AG04449 (cell line): ENCODE measurements around the gene MSH6.

Source experiments
- CTCF ChIA-PET: fragments of 350-600 bp; formaldehyde crosslinking; extraction: SDS; loops from one replicate; lab custom pipeline; 2021; ENCODE audit warnings: antibody characterized with exemption; lab: Yijun Ruan, JAX
- POLR2A ChIA-PET: fragments of 400-600, 350-600 bp; formaldehyde crosslinking; extraction: SDS; loops from one replicate; lab custom pipeline; 2020; ENCODE audit warnings: antibody characterized with exemption, inconsistent platforms; lab: Yijun Ruan, JAX
- DNase-seq: peaks from one replicate; pipeline ENCODE4 v3.0.0-alpha.2; 2010; ENCODE audit warnings: low read depth, low spot score
- H3K4me3 ChIP-seq: 2 replicates; pipeline ENCODE4 v1.5.1; 2011; ENCODE audit warnings: low read depth, mild to moderate bottlenecking, control low read depth, low read length
- CTCF ChIP-seq: IDR thresholded peaks from one replicate; pipeline ENCODE4 v1.5.1; 2011; ENCODE audit warnings: mild to moderate bottlenecking, moderate library complexity, low read length, control low read depth, inconsistent platforms; ENCODE audit not compliant: insufficient read depth; ENCODE audit errors: missing control alignments

MSH6 gene

GRCh38 chr2:47767497-47767844 lies 15.5 kb upstream of the MSH6 start:
- POLR2A ChIA-PET, result no interaction called here
- no peak for DNase-seq
- no peak overlapping the region; the same call in 1 of the 2 replicates for H3K4me3 ChIP-seq
- no peak for TF ChIP-seq CTCF
- CTCF ChIA-PET, result interaction anchor here (0.6 to 9.2 kb wide), 56 partner anchors 10 to 545 kb away, joined by 3 to 276 read pairs (median 4); partner anchors contain the start of genes MSH2 and MSH6

- ChIA-PET CTCF (interaction anchor here (0.6 to 9.2 kb wide), 58 partner anchors 9 to 544 kb away, joined by 3 to 276 read pairs (median 4); partner anchors contain the start of genes MSH2 and MSH6), POLR2A (no interaction called here)
- TF ChIP-seq CTCF, result peak; percentile 99
- H3K4me3 ChIP-seq, result no peak overlapping the region; the same call in 1 of the 2 replicates
- no peak for DNase-seq
Measured at GRCh38 chr2:47767880-47768609, 14.9 kb upstream of the MSH6 start.

GRCh38 chr2:47769318-47769717 lies 13.6 kb upstream of the MSH6 start:
- no peak for DNase-seq
- no peak overlapping the region for H3K4me3 ChIP-seq
- no peak for TF ChIP-seq CTCF
- ChIA-PET POLR2A (no interaction called here), CTCF (interaction anchor here (1.1 to 9.2 kb wide), 6 partner anchors 9 to 434 kb away, joined by 3 to 276 read pairs (median 30); partner anchors contain the start of gene MSH6)

- DNase-seq, result peak; percentile 80
- TF ChIP-seq CTCF, result no peak
- no peak overlapping the region for H3K4me3 ChIP-seq
- CTCF ChIA-PET, result interaction anchor here (0.9 to 9.2 kb wide), 5 partner anchors 9 to 434 kb away, joined by 3 to 276 read pairs (median 3); partner anchors contain the start of genes MSH2 and MSH6
- POLR2A ChIA-PET, result no interaction called here
Measured at GRCh38 chr2:47771211-47771610, 11.7 kb upstream of the MSH6 start.

GRCh38 chr2:47772343-47772742 lies 10.6 kb upstream of the MSH6 start:
- ChIA-PET POLR2A (no interaction called here), CTCF (interaction anchor here (2.0 to 9.2 kb wide), 2 partner anchors 9 to 335 kb away, joined by 4 to 276 read pairs; no protein-coding TSS in a partner anchor)
- H3K4me3 ChIP-seq, result no peak overlapping the region
- TF ChIP-seq CTCF, result no peak
- no peak for DNase-seq

GRCh38 chr2:47774567-47774966 lies 8.4 kb upstream of the MSH6 start:
- ChIA-PET CTCF (interaction anchor here (1.3 to 1.8 kb wide), 2 partner anchors 337 to 386 kb away, joined by 3 to 8 read pairs; no protein-coding TSS in a partner anchor), POLR2A (no interaction called here)
- no peak for DNase-seq
- no peak overlapping the region for H3K4me3 ChIP-seq
- no peak for TF ChIP-seq CTCF
